NCI-H69 (cell line): ENCODE data around the gene DSTN.

Source experiments
- DNase-seq: peaks from one replicate; lab custom pipeline; 2025; lab: John Stamatoyannopoulos, UW

DSTN gene

DNA sequence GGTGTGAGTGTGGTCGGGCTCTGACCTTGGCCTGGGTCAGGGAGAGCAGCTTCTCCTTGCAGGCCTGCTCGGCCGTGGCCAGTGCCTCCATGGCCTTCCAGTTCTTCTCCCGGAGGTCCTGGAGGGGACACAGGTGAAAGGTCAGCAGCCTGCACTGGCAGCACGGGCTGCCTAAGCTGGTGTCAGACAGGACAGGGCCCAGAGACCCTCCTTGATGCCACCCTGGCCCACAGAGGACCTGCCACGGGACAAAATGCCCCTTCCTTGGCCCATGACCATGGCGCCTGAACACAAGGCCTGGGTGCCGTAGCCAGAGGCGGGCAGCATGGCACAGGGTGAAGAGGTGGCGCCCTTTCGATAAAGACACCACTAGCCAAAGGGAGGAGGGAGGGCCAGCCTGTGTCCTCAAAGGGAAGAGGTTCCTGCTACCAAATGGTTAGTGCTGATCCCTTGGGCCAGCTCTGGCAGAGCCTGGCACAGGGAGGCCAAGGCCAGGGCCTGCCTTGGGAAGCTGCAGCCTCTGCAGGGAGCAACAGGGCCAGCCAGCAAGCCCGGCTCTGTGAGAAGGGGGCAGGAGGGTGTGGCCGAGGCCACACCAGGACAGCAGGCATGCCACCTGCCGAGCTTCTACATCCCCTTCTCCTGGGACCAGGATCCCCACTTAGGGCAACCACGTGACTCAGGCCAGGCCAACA is 54.8 kb downstream of the DSTN start:
- no peak for DNase-seq

- DNase-seq = no peak
These were observed 55.6 kb downstream of the DSTN start for GRCh38 chr20:17625246-17626051.

- DNase-seq = no peak
These were observed 56.5 kb downstream of the DSTN start for GRCh38 chr20:17626217-17627007.

DNA sequence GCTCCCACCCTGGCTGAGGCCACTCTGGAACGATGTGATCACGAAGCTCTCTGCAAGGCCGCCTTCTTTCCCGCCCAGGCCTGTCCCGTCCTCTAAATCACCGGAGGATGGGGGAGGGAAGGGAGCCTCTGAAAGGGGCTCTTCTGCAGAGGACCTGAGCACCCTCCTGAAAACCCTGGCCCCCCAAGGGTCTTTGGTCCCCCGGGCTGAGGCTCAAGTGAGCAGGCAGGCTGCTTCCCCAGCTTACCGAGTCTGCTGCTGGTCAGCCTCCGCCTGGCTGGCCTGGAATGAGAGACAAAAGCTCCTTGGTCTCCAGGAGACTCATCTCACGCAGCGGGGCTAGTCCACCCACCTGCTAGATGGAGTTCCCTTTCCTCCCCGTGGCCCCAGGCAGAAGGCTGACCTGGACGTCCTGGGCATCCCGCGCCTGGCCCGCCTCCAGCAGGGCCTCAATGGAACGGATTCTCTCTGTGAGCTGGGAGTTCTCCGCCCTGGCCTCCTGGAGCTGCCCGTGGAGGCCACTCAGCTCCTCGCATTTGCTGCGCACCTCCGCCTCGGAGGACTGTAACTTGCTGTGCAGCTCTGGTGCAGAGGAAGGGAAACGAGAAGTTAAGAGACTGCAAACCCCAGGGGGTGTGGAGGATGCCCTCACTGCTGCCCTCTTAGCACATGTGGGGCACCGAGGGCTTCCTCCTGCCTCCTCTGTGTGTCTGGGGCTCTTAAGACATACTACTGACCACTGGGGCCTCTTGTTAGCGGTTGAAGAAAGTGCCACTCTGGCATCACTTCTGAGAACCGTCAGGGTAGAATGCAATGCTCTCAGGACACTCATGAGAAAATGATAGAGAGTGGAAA is 57.5 kb downstream of the DSTN start:
- no peak for DNase-seq

DNA sequence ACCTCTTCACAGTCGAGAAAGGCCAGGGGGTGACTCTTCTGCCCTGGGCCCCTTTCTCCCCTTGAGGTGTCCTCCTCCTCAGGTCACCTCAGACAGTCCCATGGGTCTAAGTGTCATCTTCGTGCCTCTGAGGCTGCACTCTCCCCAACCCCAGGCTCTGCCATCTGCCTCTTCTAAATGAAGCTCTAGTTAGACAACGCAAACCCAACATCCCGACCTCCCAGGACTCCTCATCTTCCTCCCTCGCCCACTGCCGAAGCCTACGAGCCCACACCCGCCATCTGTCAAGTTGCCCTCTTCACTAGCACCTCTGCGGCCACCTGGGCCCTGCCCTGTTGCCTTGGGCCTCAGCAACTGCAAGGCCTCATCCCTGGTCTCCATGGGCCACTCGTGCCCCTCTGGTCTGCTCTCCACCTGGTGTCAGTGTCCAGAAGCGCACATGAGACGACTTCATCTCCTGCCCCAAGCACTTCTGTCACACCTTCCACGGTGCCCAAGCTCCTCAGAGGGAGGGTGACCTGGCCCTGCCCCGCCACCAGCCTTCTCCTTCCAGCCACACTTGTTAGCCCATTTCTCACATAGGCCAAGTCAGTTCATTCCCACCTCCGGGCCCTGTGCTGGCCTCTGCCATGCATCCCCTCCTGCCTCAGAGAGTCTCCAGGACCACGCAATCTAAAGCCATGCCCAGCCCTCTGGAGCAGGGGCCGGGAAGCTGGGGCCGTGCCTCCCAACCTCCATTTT is 58.4 kb downstream of the DSTN start:
- DNase-seq = no peak

DNA sequence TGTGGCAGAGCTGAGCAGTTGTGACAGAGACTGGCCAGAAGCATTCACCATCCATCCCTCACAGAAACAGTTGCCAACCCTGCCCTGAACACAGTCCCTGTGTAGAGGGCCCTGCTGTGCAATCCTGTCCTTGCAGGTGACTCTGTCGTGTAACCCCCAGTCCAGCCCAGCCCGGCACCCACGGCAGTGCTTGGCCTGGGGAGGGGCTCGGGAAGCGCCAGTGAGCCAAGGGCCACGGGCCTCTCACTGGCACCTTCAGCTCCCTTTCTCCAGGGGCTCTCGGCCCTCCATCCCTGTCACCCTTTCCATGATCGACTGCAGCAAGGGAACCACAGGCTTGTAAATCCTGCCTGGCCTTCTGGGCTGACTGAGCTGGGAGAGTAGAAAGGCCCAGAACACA is 59.1 kb downstream of the DSTN start:
- DNase-seq = no peak

- no peak for DNase-seq
These were observed 59.8 kb downstream of the DSTN start for GRCh38 chr20:17629678-17630089.

- no peak for DNase-seq
These were observed 60.4 kb downstream of the DSTN start for GRCh38 chr20:17630151-17630805.

DNA sequence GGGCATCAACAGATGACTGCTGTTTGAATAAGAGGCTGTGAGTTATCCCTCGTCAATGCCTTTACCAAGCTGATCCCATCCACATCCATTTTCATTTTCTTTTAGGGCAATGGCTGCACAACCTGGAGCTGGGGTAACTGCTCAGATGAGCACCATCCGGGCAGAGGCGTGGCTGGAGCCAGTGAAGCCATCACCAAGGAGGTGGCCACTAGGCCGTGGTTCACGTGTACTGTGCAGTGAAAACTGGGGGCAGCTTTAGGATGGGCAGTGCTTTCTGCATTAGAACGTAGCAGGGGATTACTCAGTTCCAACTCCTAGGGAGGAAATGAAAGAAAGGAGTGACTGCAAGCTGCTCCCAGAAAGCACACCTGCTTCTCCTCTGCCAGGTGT is 60.9 kb downstream of the DSTN start:
- DNase-seq = no peak

DNA sequence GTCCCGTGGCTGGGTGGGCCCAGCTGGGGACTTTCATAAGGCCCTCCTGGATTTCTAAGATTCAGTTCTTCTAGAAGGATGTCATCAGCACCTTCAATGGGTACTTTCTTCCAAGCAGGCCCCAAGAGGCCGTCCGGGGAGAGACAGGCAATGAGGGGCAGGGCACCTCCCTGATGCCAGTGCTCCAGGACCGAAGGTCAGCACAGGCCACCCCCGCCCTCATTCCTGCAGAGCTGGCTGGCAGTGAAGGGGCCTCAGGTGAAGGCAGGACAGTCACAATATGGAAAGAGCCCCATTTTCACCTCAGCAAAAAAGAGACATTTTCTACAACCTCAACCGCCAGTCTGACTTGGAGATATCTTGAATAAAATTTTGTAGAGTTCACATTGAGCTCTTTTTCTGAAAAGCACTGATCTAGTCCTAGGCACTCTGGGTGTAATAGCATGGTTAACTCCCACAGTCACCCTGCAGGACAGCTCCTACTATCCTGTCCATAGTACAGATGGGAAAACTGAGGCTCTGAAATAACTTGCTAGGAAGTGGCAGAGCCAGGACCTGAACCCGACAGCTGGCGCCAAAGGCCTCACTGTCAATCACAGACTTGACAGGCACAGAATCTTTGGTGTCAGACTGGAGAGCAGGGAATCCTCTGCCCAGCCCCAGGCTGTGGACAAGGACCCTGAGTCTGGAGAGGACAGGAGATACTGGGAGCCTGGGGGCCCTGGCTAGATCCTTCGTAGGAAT is 61.9 kb downstream of the DSTN start:
- DNase-seq = no peak

DNA sequence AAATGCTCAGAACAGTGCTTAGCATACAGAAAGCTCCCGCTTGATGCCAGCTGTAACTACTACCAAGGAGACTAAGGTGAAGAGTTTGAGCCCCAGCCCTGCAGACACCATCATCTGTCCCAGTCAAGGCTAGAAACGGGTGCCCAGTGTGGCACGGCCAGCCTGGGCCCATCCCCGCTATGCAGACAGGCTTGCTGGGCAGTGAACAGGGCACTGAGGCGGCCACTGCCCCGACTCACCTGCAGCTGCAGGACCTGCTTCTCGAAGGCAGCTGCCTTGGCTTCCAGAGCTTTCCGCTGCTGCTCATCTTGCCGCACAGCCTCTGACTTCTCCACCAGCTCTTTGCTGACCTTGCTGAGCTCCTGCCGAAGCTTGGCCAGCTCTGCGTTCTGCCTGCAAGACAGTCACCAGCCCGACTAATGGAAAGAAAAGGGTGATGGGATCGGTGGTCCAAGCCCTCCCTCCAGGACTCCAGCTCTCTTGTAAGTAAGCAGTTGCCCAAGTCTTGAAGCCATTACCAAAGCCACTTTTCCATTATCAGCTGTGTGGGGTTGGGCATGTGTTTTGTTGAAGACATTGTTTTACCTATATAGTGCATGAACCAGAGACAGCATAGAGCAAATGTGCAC is 63.5 kb downstream of the DSTN start:
- DNase-seq = no peak

DNA sequence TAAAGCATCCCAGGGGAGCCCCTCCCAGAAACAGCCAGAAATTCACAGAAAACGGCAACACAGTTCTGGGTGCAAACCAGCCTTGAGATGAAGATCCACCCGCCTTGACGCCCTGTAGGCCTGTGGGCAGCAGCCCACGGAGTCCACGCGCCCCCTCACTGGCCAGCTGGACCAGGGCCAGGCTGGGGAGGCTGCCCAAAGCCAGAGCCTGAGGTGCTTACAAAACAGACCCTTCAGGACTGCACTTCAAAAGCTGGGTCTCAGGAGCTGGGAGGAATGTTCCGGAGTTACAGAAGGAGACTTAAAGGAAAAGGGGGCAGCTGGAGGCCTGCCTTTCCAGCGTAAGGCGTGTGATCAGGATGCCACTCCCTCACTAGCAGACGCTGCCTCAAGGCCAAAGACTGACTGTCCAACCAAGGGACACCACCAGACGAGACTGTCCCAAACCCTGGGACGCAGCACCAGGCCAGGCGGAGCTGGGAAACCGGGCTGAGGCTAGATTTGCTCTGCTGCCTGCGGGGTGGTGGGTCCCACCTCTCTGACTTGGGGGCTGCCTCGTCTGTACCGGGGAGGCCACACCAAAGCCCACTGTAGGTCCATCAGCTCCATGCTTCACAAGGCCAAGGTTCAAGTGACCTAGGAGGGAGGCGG is 64.1 kb downstream of the DSTN start:
- no peak for DNase-seq

- no peak for DNase-seq
These were observed 64.9 kb downstream of the DSTN start for GRCh38 chr20:17634661-17635331.

DNA sequence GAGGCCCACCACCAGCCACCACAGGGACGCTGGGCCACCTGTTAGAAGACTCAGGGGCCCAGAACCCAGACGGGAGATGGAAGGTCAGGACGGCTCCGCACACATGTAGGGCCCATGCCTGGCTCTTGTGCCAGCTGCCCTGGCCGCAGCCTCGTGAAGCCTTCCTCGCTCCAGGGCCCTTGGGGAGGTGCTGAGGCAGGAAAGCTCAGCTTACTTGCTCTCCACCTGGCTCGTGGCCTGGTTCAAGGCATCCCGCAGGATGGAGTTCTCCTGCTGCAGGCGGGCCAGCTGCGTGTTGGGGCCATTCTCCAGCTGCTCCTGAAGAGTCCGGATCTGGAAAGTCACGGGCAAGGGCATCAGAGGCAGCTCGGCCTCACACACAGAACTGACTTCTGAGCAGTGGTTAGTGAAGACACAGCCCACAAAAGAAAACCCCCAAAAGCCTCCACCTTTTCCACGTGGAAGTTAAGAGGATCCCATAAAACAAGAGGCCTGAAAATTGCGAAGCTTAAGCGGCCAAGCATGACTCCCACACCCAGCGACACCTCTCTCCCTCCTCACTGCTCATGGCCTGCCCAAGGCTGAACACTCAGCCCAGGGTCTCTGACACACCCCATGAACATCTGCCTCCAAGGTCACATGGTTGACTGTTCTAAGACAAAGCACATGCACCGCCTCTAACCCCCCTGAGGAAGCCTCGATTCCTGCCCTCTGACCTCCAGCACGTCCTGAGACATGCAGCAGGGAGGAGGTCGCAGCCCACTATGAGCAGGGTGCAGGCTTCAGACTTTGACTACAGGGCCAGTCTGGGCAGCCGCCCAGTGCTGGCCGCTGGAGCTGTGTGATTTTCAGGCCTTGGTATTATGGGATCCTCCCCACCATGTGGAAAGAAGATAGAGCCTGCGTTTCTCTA is 65.7 kb downstream of the DSTN start:
- DNase-seq = no peak

- no peak for DNase-seq
These were observed 66.9 kb downstream of the DSTN start for GRCh38 chr20:17636523-17637412.

DNA sequence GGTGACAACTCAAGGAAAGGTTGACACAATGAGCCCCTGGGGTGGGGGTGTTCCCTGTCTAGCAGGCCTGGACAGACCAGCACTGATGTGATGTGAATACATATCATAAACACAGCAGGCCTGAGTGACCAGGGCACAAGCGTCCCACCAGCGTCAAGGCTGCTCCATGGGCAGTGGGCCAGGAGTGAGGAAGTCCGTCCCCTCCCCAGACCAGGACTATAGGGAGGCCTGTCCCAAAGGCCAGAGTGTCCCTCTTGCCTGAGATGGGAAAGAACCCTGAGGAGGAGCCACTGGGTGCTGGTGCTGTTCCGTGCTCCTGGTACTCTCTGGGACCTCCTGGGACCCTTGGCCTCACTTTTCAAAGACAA is 67.5 kb downstream of the DSTN start:
- DNase-seq = no peak
